HepG2 (cell line): Measurements from ENCODE around the gene CABLES2.

Source experiments
- EP300 ChIP-seq, 3 experiments: sonication (generic) in 1 of 3; formaldehyde crosslinking in 1 of 3; IDR thresholded peaks; 2 replicates each; pipeline versions ENCODE4 v1.5.1 to v1.6.1; 2011 to 2020; ENCODE audit warnings: low read depth in 2 of 3, low read length in 2 of 3, borderline replicate concordance in 1 of 3, improper control_type of control experiment in 1 of 3, mild to moderate bottlenecking in 1 of 3, missing genetic modification reagents in 1 of 3, moderate library complexity in 1 of 3
- FOXA1 ChIP-seq, 2 experiments: fragments of 450-650 bp in 1 of 2; sonication (generic) in 1 of 2; formaldehyde crosslinking in 1 of 2; IDR thresholded peaks; 2 replicates each; pipeline versions ENCODE4 v1.4.0 to v1.6.1; 2016 to 2020; ENCODE audit warnings: missing genetic modification reagents in 1 of 2
- FOXP4 ChIP-seq: sonication (generic); formaldehyde crosslinking; IDR thresholded peaks from 2 replicates; pipeline ENCODE4 v1.4.0; 2020; ENCODE audit warnings: missing genetic modification reagents
- JUN ChIP-seq: sonication (generic); formaldehyde crosslinking; IDR thresholded peaks from 2 replicates; pipeline ENCODE4 v1.4.0; 2020; ENCODE audit warnings: mild to moderate bottlenecking, missing genetic modification reagents
- ZFX ChIP-seq: sonication (generic); formaldehyde crosslinking; IDR thresholded peaks from 2 replicates; pipeline ENCODE4 v1.4.0; 2020; ENCODE audit warnings: mild to moderate bottlenecking, low read depth, missing genetic modification reagents, moderate library complexity
- ZNF598 ChIP-seq: sonication (generic); formaldehyde crosslinking; IDR thresholded peaks from 2 replicates; pipeline ENCODE4 v1.5.1; 2020; ENCODE audit warnings: mild to moderate bottlenecking, missing genetic modification reagents, borderline replicate concordance
- TF ChIP-seq, protein P1 (sequence below): sonication (generic); formaldehyde crosslinking; conservative IDR thresholded peaks from 2 replicates; pipeline ENCODE4 v1.4.0; 2020; ENCODE audit warnings: missing genetic modification reagents

DNA sequence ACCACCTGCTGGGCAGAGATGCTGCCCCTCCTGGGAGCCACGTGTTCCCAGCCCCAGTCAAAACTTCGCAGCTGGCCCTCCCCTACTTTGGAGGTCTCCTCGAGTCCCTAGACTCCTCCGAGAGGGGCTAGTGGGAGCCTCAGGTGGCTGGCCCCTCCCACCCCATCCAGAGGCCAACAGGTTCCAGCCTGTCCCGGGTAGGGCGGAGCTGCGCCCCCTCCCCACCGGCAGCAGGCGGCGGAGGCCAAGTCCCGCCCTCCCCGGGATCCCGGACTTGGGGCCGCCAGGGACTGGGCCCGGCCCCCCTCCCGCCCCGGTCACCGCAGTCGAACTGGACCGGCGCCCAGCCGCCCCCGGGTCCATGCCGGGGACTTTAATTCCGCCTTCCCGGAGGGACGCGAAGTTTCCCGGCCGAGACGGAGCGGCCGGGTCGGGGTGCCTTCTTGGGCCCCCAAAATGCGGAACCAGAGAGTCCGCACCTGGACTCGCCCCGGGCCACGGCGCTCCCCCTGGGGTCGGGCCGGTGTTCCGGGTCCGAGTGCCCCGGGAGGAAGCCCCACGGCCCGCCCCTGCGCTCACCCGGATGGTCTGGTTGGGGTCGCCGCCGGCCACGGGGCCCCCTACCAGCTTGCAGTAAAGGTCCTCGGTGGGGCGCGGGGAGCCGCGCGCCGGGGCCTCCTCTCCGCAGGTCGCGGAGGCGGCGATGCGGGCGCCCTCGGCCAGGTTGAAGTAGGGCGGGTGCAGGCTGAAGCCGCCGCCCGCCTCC lies 40.5 kb downstream of the CABLES2 start:
- TF ChIP-seq ZNF598 (CRISPR knock-in tag) (no peak), JUN (CRISPR knock-in tag) (no peak), FOXA1 (IDR thresholded peaks at IDR 0.05) (no peak), FOXA1 (CRISPR knock-in tag; IDR thresholded peaks at IDR 0.05) (no peak), FOXP4 (peak; percentile 46; the same call in 1 of the 2 replicates), ZFX (CRISPR knock-in tag) (0 out of 2 replicates have a peak, but pooled peaks have one; percentile 37), EP300 (IDR thresholded peaks at IDR 0.05; ENCODE audit: low read depth in 2 of 2, low read length in 2 of 2) (no peak; a peak in 1 of 4 replicates), EP300 (CRISPR knock-in tag; IDR thresholded peaks at IDR 0.05; ENCODE audit: borderline replicate concordance) (no peak)
- TF ChIP-seq, protein P1, sequence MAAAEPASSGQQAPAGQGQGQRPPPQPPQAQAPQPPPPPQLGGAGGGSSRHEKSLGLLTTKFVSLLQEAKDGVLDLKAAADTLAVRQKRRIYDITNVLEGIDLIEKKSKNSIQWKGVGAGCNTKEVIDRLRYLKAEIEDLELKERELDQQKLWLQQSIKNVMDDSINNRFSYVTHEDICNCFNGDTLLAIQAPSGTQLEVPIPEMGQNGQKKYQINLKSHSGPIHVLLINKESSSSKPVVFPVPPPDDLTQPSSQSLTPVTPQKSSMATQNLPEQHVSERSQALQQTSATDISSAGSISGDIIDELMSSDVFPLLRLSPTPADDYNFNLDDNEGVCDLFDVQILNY: 0 out of 2 replicates have a peak, but pooled peaks have one; percentile 10
